Lung (tissue), 12 donors: Measurements from ENCODE around the gene CTSZ. TPM values are rescaled to one million over a fixed set of nuclear protein-coding genes. Genes with fewer than 3 reads are reported as not detected.
A peak's percentile ranks its signal among the peaks of the same experiment; 100 is the strongest.

Experiments used
- ATAC-seq: fragments of 200-7000 bp; cut with Tn5 transposase; one replicate; pipeline ENCODE4 v1.9.1; 2020; ENCODE audit warnings: moderate number of reproducible peaks; ENCODE audit not compliant: insufficient read depth, low FRiP score
- DNase-seq, 3 donors: peaks; one replicate each; pipeline ENCODE4 v3.0.0-alpha.2; 2013 to 2017
- H3K27ac ChIP-seq, 2 donors: one replicate each; pipeline ENCODE4 v1.5.1; 2013; ENCODE audit warnings: mild to moderate bottlenecking in 2 of 2, moderate library complexity in 2 of 2, control low read depth in 1 of 2, inconsistent platforms in 1 of 2, low read depth in 1 of 2, low read length in 1 of 2
- H3K27me3 ChIP-seq, 3 donors: one replicate each; pipeline ENCODE4 v1.5.1; 2013; ENCODE audit warnings: low read length in 2 of 3; ENCODE audit not compliant: control insufficient read depth in 3 of 3, insufficient read depth in 3 of 3
- H3K36me3 ChIP-seq, 4 donors: one replicate each; pipeline ENCODE4 v1.5.1; 2013; ENCODE audit warnings: low read length in 4 of 4, mild to moderate bottlenecking in 1 of 4, moderate library complexity in 1 of 4; ENCODE audit not compliant: control insufficient read depth in 4 of 4, insufficient read depth in 4 of 4
- H3K4me1 ChIP-seq, 5 donors: one replicate each; pipeline ENCODE4 v1.5.1; 2013; ENCODE audit warnings: low read length in 5 of 5, mild to moderate bottlenecking in 2 of 5, moderate library complexity in 1 of 5; ENCODE audit not compliant: control insufficient read depth in 5 of 5, insufficient read depth in 5 of 5
- H3K4me3 ChIP-seq: one replicate; pipeline ENCODE4 v1.5.1; 2013; ENCODE audit warnings: mild to moderate bottlenecking, control low read depth, moderate library complexity
- H3K9ac ChIP-seq, 2 donors: one replicate each; pipeline ENCODE4 v1.5.1; 2013; ENCODE audit warnings: low read length in 2 of 2, control low read depth in 1 of 2; ENCODE audit not compliant: insufficient read depth in 1 of 2
- H3K9me3 ChIP-seq, 4 donors: one replicate each; pipeline ENCODE4 v1.5.1; 2013; ENCODE audit warnings: low read length in 3 of 4, mild to moderate bottlenecking in 1 of 4, moderate library complexity in 1 of 4; ENCODE audit not compliant: control insufficient read depth in 4 of 4, insufficient read depth in 3 of 4
- CTCF ChIP-seq: IDR thresholded peaks from 2 replicates; pipeline ENCODE4 v1.5.1; 2012; ENCODE audit warnings: mild to moderate bottlenecking; ENCODE audit errors: control extremely low read depth, extremely low read depth
- WGBS, 2 donors: extraction: QIAGEN DNeasy Blood & Tissue Kit; methylation state at CpG; one replicate each; pipeline ENCODE4 v1.1.7; 2013; 5-methylcytosine and 5-hydroxymethylcytosine counted together
- polyA plus RNA-seq, 2 donors: library from polyadenylated mRNA; stranded (reverse); fragments of 200-250 nt; gene quantifications; one replicate each; pipeline ENCODE4 v1.2.1, GENCODE V29; 2013
- total RNA-seq, 2 donors: library from RNA; depleted of rRNA in 1 of 2; stranded (reverse); fragments of >200 nt in 1 of 2; gene quantifications; one replicate each; pipeline ENCODE4 v1.2.1, GENCODE V29; 2014 to 2021
- donor health status: control.
- donor health status: control.
- donor health status: Bipolar disorder and iron deficiency.
- donor health status: healthy.
- donor health status: DM: yes; HTN: yes; CAD: no.

The CTSZ gene
- total and polyA plus RNA-seq, 4 donors, result 105 to 558 (median 291) TPM

- Histone ChIP-seq H3K9ac (no peak overlapping the region), H3K4me3 (no peak overlapping the region), H3K27me3 (no peaks in the 10 kb centered on the region), H3K9me3 (no peaks in the 10 kb centered on the region), H3K36me3 (peaks cover 12 to 75% (median 57%) of the 10 kb centered on the region in 4 donors), H3K4me1 (peaks cover 0 to 5% (median 0%) of the 10 kb centered on the region in 5 donors), H3K27ac (no peak overlapping the region)
- no peak for ATAC-seq
- no peak for DNase-seq
- WGBS, 2 donors, result 81 to 93% methylated on average over 3 of the region's 3 CpGs
- no peak for TF ChIP-seq CTCF
These were observed 14.1 kb downstream of the CTSZ start for GRCh38 chr20:58992911-58993310.

- peaks cover 0 to 5% (median 0%) of the 10 kb centered on the region in 5 donors for H3K4me1 ChIP-seq
- no peak overlapping the region for H3K27ac ChIP-seq
- no peak overlapping the region for H3K9ac ChIP-seq
- H3K9me3 ChIP-seq, result no peaks in the 10 kb centered on the region
- peaks cover 13 to 71% (median 57%) of the 10 kb centered on the region in 4 donors for H3K36me3 ChIP-seq
- WGBS, 2 donors, result 76% methylated on average over 9 of the region's 9 CpGs
- no peak for ATAC-seq
- H3K27me3 ChIP-seq, result no peaks in the 10 kb centered on the region
- no peak for TF ChIP-seq CTCF
- no peak for DNase-seq
- H3K4me3 ChIP-seq, result no peak overlapping the region
These were observed 15.3 kb downstream of the CTSZ start for GRCh38 chr20:58991715-58992114.

GRCh38 chr20:58990651-58991445 lies 16.2 kb downstream of the CTSZ start:
- 94 to 95% methylated on average over 14 of the region's 14 CpGs for WGBS, 2 donors
- no peak overlapping the region for H3K9ac ChIP-seq
- H3K27ac ChIP-seq, result peak overlapping the region in 1 of 2 donors; percentile 28
- H3K27me3 ChIP-seq, result no peaks in the 10 kb centered on the region
- no peak overlapping the region for H3K4me3 ChIP-seq
- H3K36me3 ChIP-seq, result peaks cover 13 to 69% (median 56%) of the 10 kb centered on the region in 4 donors
- H3K4me1 ChIP-seq, result peaks cover 0 to 5% (median 0%) of the 10 kb centered on the region in 5 donors
- no peaks in the 10 kb centered on the region for H3K9me3 ChIP-seq
- ATAC-seq (no peak), DNase-seq (no peak)
- no peak for TF ChIP-seq CTCF
